HG03378 (cell line): ENCODE measurements around the gene SRSF11.
"Not testable (repeated sequence)": the region's sequence is repeated elsewhere in the genome, so short reads cannot be mapped to it uniquely, and the experiment has no call there.

ENCODE experiments used
- ATAC-seq: cut with Tn5 transposase; IDR thresholded peaks from one replicate; pipeline ENCODE4 v1.9.1; 2021; ENCODE audit warnings: mild to moderate bottlenecking, moderate library complexity; ENCODE audit not compliant: unreplicated experiment

SRSF11 gene

DNA sequence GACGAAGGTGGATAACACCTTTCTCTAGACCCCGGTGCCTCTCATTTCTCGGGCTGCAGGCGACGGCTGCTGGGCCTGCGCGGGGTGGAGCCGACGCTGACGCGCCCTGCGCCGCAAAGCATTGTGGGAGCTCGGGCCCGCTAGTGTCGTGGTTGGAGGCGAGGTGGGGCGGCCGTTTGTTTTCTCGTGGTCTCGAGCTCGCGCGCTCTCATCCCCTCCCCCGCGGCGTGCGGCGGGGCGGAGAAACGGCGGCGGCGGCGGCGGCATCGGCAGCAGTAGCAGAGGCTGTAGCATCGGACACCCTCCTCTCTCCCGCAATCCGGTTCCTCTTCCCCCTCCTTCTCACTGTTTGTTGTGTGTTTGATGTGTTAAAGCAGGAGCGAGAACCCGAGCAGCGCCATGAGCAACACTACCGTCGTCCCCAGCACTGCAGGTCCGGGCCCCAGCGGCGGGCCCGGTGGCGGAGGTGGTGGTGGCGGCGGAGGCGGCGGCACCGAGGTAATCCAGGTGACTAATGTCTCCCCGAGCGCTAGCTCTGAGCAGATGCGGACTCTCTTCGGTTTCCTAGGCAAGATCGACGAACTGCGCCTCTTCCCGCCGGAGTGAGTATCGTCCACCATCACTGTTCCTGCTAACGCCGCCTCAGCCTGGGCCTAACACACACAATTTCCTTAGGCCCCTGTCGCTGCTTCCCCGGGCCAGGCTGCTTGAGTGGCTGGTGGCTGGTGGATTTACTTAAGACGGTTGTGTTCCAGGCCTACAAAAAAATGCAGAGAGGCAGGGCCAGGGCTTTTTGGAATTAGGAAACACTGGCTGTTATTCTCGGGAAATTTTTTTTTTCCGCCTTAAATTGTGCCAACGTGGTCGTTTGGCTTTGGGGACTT, at the start of gene SRSF11:
Gene SRSF11 (plus strand): TSS at position 143 of the 884 bp plus-strand sequence. CDS start 257 bp downstream, at position 400.
- peak; percentile 76 for ATAC-seq

- no peak for ATAC-seq
These were observed 49.7 kb upstream of the SRSF11 start for GRCh38 chr1:70171512-70171911.

GRCh38 chr1:70185181-70185580, 36.0 kb upstream of the SRSF11 start:
- not testable (repeated sequence) for ATAC-seq

- no peak for ATAC-seq
These were observed 32.7 kb upstream of the SRSF11 start for GRCh38 chr1:70188522-70188921.

DNA sequence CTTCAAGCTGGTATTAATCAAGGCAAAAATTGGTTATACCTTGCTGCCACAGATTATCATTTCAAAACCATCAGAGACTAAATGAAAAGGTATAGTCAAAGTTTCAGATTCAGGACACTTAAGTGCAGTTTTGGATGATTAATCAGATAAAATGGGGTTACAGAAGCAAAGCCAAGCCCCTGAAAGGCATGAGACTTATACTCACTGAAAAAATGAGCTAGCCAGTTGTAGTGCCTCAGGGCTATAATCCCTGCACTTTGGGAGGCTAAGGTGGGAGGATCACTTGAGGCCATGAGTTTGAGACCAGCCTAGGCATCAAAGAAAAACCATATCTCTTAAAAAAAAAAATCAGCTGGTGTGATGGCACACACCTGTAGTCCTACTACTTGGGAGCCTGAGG, 31.0 kb upstream of the SRSF11 start:
- ATAC-seq, result no peak

DNA sequence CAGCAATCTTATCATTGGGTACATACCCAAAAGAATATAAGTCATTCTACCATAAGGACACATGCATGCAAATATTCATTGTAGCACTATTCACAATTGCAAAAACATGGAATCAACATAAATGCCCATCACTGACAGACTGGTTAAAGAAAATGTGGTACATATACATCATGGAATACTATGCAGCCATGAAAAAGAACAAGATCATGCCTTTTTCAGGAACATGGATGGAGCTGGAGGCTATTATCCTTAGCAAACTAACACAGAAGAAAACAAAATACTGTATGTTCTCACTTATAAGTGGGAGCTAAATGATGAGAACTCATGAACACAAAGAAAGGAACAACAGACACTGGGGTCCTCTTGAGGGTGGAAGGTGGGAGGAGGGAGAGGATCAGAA, 28.7 kb upstream of the SRSF11 start:
- ATAC-seq, result not testable (repeated sequence)

- no peak for ATAC-seq
These were observed 26.6 kb upstream of the SRSF11 start for GRCh38 chr1:70194601-70195000.

DNA sequence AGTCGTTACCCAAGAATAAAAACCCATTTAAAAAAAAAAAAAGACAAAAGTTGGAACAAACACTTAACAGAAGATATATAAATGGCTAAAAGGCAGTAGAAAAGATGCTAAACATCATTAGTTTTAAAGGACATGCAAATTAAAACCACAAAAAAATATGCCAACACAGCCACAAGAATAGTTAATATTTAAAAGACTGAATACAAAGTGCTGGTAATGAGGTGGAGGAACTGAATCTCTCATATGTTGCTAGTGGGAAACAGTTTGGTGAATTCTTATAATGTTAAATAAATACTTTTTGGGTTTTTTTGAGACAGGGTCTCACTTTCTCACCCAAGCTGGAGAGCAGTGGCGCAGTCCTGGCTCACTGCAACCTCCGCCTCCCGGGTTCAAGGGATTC, 25.8 kb upstream of the SRSF11 start:
- peak; percentile 81 for ATAC-seq

GRCh38 chr1:70196333-70196732, 24.8 kb upstream of the SRSF11 start:
- no peak for ATAC-seq

DNA sequence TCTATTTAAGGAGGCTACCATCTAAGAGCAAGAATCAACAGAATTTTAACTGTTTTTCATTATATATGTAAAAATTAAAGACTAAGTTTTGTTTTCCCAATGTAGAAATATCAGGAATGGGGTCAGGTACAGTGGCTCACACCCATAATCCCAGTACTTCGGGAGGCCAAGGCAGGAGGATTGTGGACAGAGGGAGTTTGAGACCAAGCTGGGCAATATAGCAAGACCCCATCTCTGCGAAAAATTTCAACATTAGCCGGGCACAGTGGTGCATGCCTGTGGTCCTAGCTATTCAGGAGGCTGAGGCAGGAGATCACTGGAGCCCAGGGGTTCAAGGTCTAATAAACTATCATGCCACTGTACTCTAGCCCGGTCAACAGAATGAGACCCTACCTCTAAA, 21.1 kb upstream of the SRSF11 start:
- ATAC-seq, result no peak

GRCh38 chr1:70202173-70202758, 18.9 kb upstream of the SRSF11 start:
- ATAC-seq, result peak; percentile 28

GRCh38 chr1:70204139-70204538, 17.0 kb upstream of the SRSF11 start:
- no peak for ATAC-seq

GRCh38 chr1:70204600-70204999, 16.6 kb upstream of the SRSF11 start:
- no peak for ATAC-seq

- ATAC-seq, result peak; percentile 35
These were observed 16.1 kb upstream of the SRSF11 start for GRCh38 chr1:70205071-70205433.

DNA sequence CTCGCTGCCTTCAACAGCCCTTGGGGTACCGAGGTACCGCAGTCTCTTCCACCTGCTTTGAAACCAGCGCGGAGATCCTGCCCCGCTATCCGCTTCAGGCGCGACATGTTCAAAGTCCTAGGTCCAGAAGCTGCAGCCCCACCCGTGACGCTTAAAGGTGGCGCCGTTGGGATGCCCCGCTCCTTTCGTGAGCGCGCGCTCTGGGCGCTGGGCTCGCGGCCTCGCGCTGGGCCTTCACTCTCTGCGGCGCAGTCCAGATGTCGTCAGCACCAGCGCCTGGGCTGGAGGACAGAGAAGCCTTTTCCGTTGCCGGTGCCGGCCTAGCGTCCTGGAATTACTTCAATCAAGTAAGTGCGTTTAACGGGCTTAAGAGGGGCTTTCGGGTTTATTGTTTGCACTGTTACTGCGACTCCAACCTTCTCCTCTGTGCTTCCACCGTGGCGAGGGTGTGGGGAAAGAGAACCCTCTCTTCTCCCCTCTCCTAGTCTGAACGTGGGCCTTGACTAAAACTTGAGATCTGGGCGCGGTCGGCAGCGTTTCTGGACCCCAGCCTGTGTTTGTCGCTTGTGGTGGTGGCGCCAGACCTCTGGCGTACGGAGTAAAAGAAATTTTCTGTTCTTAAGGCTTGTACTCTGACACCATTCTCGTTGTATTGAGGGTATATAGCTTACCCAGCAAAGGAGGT, 15.6 kb upstream of the SRSF11 start, which contains the start of gene LRRC40:
Gene LRRC40 (minus strand): TSS at position 146 of the 685 bp plus-strand sequence. CDS start 39 bp downstream, at position 107.
- ATAC-seq, result peak; percentile 83

DNA sequence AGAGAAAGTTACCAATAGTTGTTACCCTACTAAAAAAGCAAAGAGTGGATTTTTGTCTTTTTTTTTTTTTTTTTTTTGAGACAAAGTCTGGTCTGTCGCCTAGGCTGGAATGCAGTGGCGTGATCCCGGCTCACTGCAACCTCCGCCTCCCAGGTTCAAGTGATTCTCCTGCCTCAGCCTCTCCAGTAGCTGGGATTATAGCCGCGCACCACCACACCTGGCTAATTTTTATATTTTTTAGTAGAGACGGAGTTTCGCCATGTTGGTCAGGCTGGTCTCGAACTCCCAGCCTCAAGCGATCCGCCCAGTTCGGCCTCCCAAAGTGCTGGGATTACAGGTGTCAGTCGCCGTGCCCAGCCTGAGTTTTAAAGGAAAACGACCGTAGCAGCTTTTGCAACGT, 14.3 kb upstream of the SRSF11 start:
- not testable (repeated sequence) for ATAC-seq

- no peak for ATAC-seq
These were observed 13.7 kb upstream of the SRSF11 start for GRCh38 chr1:70207492-70207891.

GRCh38 chr1:70208292-70208691, 12.9 kb upstream of the SRSF11 start:
- ATAC-seq, result no peak

DNA sequence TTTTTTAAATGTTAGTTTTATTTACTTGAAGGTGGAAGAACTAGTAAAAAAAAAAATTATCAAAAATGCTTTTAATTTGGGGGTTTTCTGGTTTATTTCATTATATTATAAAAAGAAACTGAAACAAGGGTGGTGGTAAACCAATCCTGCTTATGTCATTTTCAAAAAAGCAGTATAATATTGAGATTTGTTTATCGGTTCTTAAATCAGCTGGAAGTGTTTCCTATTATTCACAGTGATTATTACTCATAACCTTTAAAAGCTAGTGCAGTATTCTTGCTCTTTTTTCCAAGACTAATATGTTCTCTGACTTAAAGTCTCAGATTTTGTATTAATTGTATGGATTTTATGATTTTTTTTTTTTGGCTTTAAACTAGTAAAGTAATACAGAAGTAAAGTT, 10.4 kb upstream of the SRSF11 start:
- no peak for ATAC-seq

DNA sequence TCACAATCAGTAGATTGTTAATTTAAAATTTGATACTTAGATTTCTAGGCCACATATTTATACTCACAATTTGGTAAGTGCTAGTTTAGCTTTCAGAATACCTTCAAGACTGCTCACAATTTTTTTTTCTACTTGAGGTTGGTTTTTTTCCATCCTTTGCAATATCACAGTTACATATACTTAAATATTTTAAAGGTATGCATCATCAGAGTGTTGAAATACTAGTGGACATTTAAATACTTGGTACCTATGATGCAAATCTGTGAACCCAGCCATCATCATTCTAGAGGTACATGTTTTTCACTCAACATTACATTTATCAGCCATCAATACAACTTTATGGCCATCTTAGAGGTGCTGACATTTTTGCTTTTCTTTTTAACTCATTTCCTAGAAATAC, 9.6 kb upstream of the SRSF11 start:
- no peak for ATAC-seq

DNA sequence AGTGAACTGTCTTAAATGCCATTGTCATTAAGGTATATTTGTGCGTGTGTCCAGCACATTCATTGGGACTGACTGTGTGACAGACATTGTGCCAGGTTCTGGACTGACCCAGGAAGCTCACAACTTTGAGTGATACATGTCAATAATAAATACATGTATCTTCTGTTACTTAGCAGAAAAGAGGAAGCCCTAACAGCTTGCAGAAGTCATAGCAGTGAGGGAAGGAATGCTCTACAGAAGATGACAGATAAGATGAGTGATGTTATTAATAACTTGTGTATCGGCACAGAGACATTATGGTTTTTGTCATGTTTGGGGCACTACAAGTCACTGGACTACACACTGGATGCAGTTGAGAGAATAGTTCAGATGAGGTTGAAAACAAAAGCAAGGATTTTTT, 1.2 kb upstream of the SRSF11 start:
- no peak for ATAC-seq
